SU-DHL-6 (cell line): Measurements from ENCODE around the gene SUN5.

Experiments used
- H2AFZ ChIP-seq: fragments of 200-600 bp; sonication (generic); 2 replicates; pipeline ENCODE4 v1.6.1; 2014; ENCODE audit warnings: low read depth, mild to moderate bottlenecking, moderate library complexity, mixed read lengths, antibody characterized with exemption, low read length; ENCODE audit not compliant: severe bottlenecking
- H3F3A ChIP-seq: fragments of 200-600 bp; shearing (Covaris generic); 2 replicates; pipeline ENCODE4 v1.6.0; 2016; ENCODE audit warnings: antibody characterized with exemption, mild to moderate bottlenecking; ENCODE audit not compliant: insufficient read depth
- H3K27ac ChIP-seq: fragments of 200-600 bp; sonication (generic); 2 replicates; pipeline ENCODE4 v1.5.1; 2016; ENCODE audit warnings: low read depth, mild to moderate bottlenecking, low read length, moderate library complexity, mixed read lengths
- H3K27me3 ChIP-seq: fragments of 200-600 bp; sonication (generic), shearing (Covaris generic); 2 replicates; pipeline ENCODE4 v1.6.0; 2014; ENCODE audit warnings: mild to moderate bottlenecking, low read length
- H3K36me3 ChIP-seq: fragments of 200-600 bp; sonication (generic); 2 replicates; pipeline ENCODE4 v1.6.1; 2014; ENCODE audit warnings: mild to moderate bottlenecking, low read length, mixed read lengths
- H3K4me2 ChIP-seq: fragments of 300-600, 200-600 bp; shearing (Covaris generic), sonication (generic); 2 replicates; pipeline ENCODE4 v1.6.0; 2014; ENCODE audit warnings: low read length, low read depth, mild to moderate bottlenecking; ENCODE audit not compliant: poor library complexity, severe bottlenecking
- H3K4me3 ChIP-seq: fragments of 200-600 bp; sonication (generic); 2 replicates; pipeline ENCODE4 v1.5.1; 2014; ENCODE audit warnings: antibody characterized with exemption, low read length, mild to moderate bottlenecking, mixed read lengths; ENCODE audit not compliant: insufficient read depth, poor library complexity, severe bottlenecking
- H3K79me2 ChIP-seq: fragments of 200-600 bp; sonication (generic); 2 replicates; pipeline ENCODE4 v1.6.1; 2014; ENCODE audit warnings: mild to moderate bottlenecking, low read length, moderate library complexity; ENCODE audit not compliant: insufficient read depth
- H3K9ac ChIP-seq: fragments of 200-600 bp; sonication (generic); 2 replicates; pipeline ENCODE4 v1.7.0; 2014; ENCODE audit warnings: mild to moderate bottlenecking, low read length
- H3K9me2 ChIP-seq: fragments of 200-600 bp; sonication (generic); replicated peaks from 2 replicates; pipeline ENCODE4 v1.6.1; 2014; ENCODE audit warnings: low read length; ENCODE audit not compliant: insufficient read depth
- H3K9me3 ChIP-seq: fragments of 200-600 bp; sonication (generic); 2 replicates; pipeline ENCODE4 v1.6.1; 2014; ENCODE audit warnings: low read length, mixed read lengths; ENCODE audit not compliant: insufficient read depth
- H4K20me1 ChIP-seq: fragments of 200-600 bp; sonication (generic); 2 replicates; pipeline ENCODE4 v1.6.1; 2014; ENCODE audit warnings: low read depth, mild to moderate bottlenecking, antibody characterized with exemption, low read length, moderate library complexity, mixed read lengths
- EZH2phosphoT487 ChIP-seq: fragments of 200-600 bp; sonication (generic), shearing (Covaris generic); conservative IDR thresholded peaks from 2 replicates; pipeline ENCODE4 v1.6.1; 2018; ENCODE audit warnings: mild to moderate bottlenecking, antibody characterized with exemption, low read length, moderate library complexity, mixed read lengths
- TF ChIP-seq, protein P1 (sequence below): fragments of 200-600 bp; sonication (generic); IDR thresholded peaks from one replicate; pipeline ENCODE4 v1.5.1; 2017; ENCODE audit warnings: antibody characterized with exemption, mild to moderate bottlenecking, low read length, moderate library complexity; ENCODE audit not compliant: insufficient read depth, poor library complexity, severe bottlenecking

Gene SUN5

DNA sequence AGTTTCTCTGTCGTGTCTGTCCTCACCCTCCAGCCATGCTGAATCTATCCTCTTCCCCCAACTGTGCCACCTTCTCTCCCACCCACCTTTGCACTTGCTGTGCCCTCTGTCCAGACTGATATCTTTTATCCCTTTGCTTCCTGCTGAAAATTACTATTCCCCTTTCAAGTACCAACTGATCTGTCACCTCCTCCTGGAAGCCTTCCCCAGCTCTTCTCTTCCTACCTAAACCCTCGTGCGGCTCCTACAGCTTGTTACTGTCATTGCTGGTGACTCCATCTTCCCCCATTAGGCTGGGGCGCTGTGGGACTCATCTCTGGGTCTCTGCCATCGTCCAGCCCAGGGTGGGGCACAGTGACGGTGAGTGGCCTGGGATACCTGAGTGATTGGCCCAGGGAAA, 28.3 kb upstream of the SUN5 start:
- Histone ChIP-seq H2AFZ (no peak overlapping the region), H3K27ac (no peak overlapping the region), H3K36me3 (no peaks in the 10 kb centered on the region), H3K9me2 (no peaks in the 10 kb centered on the region), H3K4me2 (no peak overlapping the region), H3K27me3 (no peaks in the 10 kb centered on the region), H3K9ac (no peak overlapping the region), H3F3A (no peaks in the 10 kb centered on the region), H3K4me3 (no peak overlapping the region), H4K20me1 (no peaks in the 10 kb centered on the region), H3K79me2 (no peaks in the 10 kb centered on the region), H3K9me3 (no peaks in the 10 kb centered on the region)
- TF ChIP-seq, protein P1, sequence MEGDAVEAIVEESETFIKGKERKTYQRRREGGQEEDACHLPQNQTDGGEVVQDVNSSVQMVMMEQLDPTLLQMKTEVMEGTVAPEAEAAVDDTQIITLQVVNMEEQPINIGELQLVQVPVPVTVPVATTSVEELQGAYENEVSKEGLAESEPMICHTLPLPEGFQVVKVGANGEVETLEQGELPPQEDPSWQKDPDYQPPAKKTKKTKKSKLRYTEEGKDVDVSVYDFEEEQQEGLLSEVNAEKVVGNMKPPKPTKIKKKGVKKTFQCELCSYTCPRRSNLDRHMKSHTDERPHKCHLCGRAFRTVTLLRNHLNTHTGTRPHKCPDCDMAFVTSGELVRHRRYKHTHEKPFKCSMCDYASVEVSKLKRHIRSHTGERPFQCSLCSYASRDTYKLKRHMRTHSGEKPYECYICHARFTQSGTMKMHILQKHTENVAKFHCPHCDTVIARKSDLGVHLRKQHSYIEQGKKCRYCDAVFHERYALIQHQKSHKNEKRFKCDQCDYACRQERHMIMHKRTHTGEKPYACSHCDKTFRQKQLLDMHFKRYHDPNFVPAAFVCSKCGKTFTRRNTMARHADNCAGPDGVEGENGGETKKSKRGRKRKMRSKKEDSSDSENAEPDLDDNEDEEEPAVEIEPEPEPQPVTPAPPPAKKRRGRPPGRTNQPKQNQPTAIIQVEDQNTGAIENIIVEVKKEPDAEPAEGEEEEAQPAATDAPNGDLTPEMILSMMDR, result no peak
- TF ChIP-seq EZH2phosphoT487, result no peak

DNA sequence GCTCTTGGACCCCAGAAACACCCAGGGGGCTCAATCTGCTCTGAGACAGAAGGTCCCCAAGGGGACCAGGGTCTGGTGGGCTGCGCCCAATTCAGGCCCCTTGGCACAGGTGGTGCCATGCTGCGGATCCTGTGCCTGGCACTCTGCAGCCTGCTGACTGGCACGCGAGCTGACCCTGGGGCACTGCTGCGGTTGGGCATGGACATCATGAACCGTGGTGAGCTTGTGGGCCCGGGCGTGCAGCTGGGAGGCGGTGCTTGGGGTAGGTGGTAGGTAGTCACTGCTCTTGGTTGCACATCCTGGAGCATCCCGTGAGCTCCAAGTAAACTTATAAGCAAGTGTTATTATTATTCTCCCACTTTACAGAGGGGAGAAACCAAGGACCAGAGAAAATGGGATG, 27.3 kb upstream of the SUN5 start, which contains the start of gene BPIFB6:
Gene BPIFB6, plus strand, starts transcription at position 118 of the 400 bp plus-strand sequence. Its CDS starts 0 bp downstream, at position 118.
- H3K27me3 ChIP-seq, result no peaks in the 10 kb centered on the region
- TF ChIP-seq, protein P1, result no peak

DNA sequence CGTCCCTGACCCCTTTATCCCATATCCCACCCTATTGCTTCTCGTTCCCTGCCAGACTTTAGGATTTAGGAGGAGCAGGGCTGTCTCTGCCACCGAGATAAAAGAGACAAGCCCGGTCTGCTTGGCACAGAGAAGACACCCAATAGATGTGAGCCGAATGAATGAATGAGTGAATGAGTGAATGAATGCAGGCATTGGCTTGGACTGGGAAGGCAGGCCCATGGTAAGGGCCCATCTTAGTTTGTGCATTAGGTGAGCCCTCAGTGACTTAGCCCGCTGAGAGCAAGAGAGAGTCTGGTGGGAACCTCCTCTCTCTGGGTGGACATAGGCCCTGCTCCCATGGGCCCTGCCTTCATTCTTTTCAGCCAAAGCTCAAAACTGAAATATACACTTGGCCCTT, 26.3 kb upstream of the SUN5 start:
- TF ChIP-seq, protein P1, result no peak
- no peak for TF ChIP-seq EZH2phosphoT487
- no peak overlapping the region for H3K4me3 ChIP-seq
- no peak overlapping the region for H2AFZ ChIP-seq
- no peaks in the 10 kb centered on the region for H3K9me2 ChIP-seq
- no peak overlapping the region for H3K27ac ChIP-seq
- no peaks in the 10 kb centered on the region for H3K79me2 ChIP-seq
- H3K27me3 ChIP-seq, result no peaks in the 10 kb centered on the region
- no peak overlapping the region for H3K4me2 ChIP-seq
- H3K9me3 ChIP-seq, result no peaks in the 10 kb centered on the region
- H3F3A ChIP-seq, result no peaks in the 10 kb centered on the region
- H3K9ac ChIP-seq, result no peak overlapping the region
- H4K20me1 ChIP-seq, result no peaks in the 10 kb centered on the region
- H3K36me3 ChIP-seq, result no peaks in the 10 kb centered on the region

More for the DNA sequence above, 27.3 kb upstream of the SUN5 start, which contains the start of gene BPIFB6:
- Histone ChIP-seq H4K20me1 (no peaks in the 10 kb centered on the region), H3F3A (no peaks in the 10 kb centered on the region), H2AFZ (no peak within 1 kb of the TSS), H3K9ac (no peak within 1 kb of the TSS), H3K4me2 (no peak within 1 kb of the TSS), H3K9me2 (no peaks in the 10 kb centered on the region), H3K9me3 (no peaks in the 10 kb centered on the region), H3K27ac (no peak within 1 kb of the TSS), H3K4me3 (no peak within 1 kb of the TSS), H3K36me3 (no peaks in the 10 kb centered on the region), H3K79me2 (no peaks in the 10 kb centered on the region)

DNA sequence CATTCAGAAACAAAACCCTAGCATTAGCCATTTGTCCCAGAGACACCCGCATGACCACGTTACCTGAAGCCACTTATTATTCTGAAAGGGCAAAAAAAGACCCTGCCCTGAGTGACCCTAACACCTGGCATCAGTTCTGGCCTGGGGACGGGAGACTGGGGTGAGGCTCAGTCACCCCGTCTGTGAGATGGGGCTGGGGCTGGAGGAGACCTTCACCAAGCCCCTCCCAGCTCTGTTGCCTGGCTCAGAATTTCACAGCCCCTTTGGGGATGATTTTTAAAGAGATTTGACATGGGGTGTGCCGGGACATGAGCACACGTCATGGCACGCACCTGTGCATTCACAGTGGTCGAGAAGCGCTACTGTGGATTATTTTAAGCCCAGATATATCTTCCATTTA, 25.8 kb upstream of the SUN5 start:
- Histone ChIP-seq H3K9ac (no peak overlapping the region), H3K36me3 (no peaks in the 10 kb centered on the region), H2AFZ (no peak overlapping the region), H3K4me2 (no peak overlapping the region), H4K20me1 (no peaks in the 10 kb centered on the region), H3K27ac (no peak overlapping the region), H3K27me3 (no peaks in the 10 kb centered on the region), H3K4me3 (no peak overlapping the region), H3F3A (no peaks in the 10 kb centered on the region), H3K79me2 (no peaks in the 10 kb centered on the region), H3K9me2 (no peaks in the 10 kb centered on the region), H3K9me3 (no peaks in the 10 kb centered on the region)
- TF ChIP-seq, protein P1, result no peak
- TF ChIP-seq EZH2phosphoT487, result no peak
